ENCODE measurements around the gene CBLB. TPM values are rescaled to one million over a fixed set of nuclear protein-coding genes. Genes with fewer than 3 reads are reported as not detected.
A peak's percentile ranks its signal among the peaks of the same experiment; 100 is the strongest.

The CBLB gene
- total and polyA plus RNA-seq, 2 donors = 14.4 to 126 TPM

DNA sequence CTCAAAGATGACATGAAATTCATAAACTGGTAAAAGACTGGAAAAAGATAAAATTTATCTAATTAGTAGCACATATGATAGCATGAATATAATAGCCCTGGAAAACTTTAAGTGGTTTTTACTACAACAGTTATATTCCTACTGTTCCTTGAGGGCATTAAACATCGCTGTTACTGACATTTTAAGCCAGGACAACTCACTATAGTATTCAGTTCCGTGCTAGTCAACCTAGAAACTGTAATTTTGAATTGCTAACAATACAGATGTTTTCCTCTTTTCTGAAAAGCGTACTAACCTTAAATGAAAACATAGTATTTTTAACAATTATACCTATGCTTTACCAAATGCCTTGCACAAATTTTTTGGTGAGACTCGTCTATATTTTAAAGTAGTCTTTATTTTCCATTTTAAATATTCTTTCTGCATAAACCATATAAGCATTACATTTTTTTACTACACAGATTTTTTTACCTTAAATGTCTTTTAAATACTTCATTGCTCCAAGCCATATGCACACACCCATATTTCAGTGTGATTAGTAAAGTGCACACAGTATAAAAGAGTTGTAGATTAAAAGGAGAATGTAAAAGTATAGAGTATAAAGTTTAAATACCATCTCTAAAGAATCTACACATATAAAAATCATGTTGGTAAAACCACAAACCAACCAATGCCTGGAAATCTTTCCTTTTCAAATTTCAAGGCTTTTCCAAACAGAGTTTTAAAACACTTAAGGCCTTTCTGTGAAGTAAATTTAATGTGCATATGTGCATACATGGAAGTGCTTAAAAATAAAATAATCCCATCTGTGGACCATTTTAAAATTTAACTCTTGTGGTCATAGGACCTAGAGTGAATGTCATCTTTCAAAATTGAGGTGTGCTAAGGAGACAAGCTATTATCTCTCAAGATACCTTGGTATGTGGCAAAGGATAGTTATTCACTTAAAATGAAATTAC, 20.1 kb upstream of the CBLB start:
- Histone ChIP-seq H3K4me1 (ENCODE audit: insufficient read depth) (no peaks in the 10 kb centered on the region), H3K4me3 (ENCODE audit: low read depth, low read length) (no peak overlapping the region), H3K27ac (ENCODE audit: low read depth) (no peak overlapping the region), H3K36me3 (ENCODE audit: insufficient read depth) (no peaks in the 10 kb centered on the region)
- DNase-seq (ENCODE audit: extremely low spot score) = no peak
- 96% methylated on average over 4 of the region's 4 CpGs for WGBS

GRCh38 chr3:105885256-105885655, 16.4 kb upstream of the CBLB start:
- Histone ChIP-seq H3K36me3 (ENCODE audit: insufficient read depth) (no peaks in the 10 kb centered on the region), H3K4me1 (ENCODE audit: insufficient read depth) (no peaks in the 10 kb centered on the region), H3K4me3 (ENCODE audit: low read depth, low read length) (no peak overlapping the region), H3K27ac (ENCODE audit: low read depth) (no peak overlapping the region)
- no peak for DNase-seq (ENCODE audit: extremely low spot score)
- WGBS = 76% methylated on average over 2 of the region's 2 CpGs

GRCh38 chr3:105883798-105884377, 15.1 kb upstream of the CBLB start:
- no peak overlapping the region for H3K27ac ChIP-seq (ENCODE audit: low read depth)
- WGBS = 82% methylated on average over 1 of the region's 1 CpG
- H3K4me3 ChIP-seq (ENCODE audit: low read depth, low read length) = no peak overlapping the region
- no peak for DNase-seq (ENCODE audit: extremely low spot score)
- H3K4me1 ChIP-seq (ENCODE audit: insufficient read depth) = no peaks in the 10 kb centered on the region
- no peaks in the 10 kb centered on the region for H3K36me3 ChIP-seq (ENCODE audit: insufficient read depth)

GRCh38 chr3:105880681-105881290, 12.0 kb upstream of the CBLB start:
- no peak overlapping the region for H3K27ac ChIP-seq (ENCODE audit: low read depth)
- no peak overlapping the region for H3K4me3 ChIP-seq (ENCODE audit: low read depth, low read length)
- WGBS = 37% methylated on average over 4 of the region's 4 CpGs

GRCh38 chr3:105878061-105878460, 9.2 kb upstream of the CBLB start:
- Histone ChIP-seq H3K4me1 (ENCODE audit: insufficient read depth) (no peaks in the 10 kb centered on the region), H3K36me3 (ENCODE audit: insufficient read depth) (no peaks in the 10 kb centered on the region), H3K27ac (ENCODE audit: low read depth) (no peak overlapping the region), H3K4me3 (ENCODE audit: low read depth, low read length) (no peak overlapping the region)
- WGBS = 29% methylated on average over 1 of the region's 1 CpG
- no peak for DNase-seq (ENCODE audit: extremely low spot score)

More at GRCh38 chr3:105880681-105881290, 12.0 kb upstream of the CBLB start:
- Histone ChIP-seq H3K36me3 (ENCODE audit: insufficient read depth) (no peaks in the 10 kb centered on the region), H3K4me1 (ENCODE audit: insufficient read depth) (no peaks in the 10 kb centered on the region)
- DNase-seq (ENCODE audit: extremely low spot score) = no peak

- WGBS = 60% methylated on average over 1 of the region's 1 CpG
These were observed 8.6 kb upstream of the CBLB start for GRCh38 chr3:105877336-105877910.

GRCh38 chr3:105876780-105877327, 8.0 kb upstream of the CBLB start:
- no peak for DNase-seq (ENCODE audit: extremely low spot score)
- no peaks in the 10 kb centered on the region for H3K4me1 ChIP-seq (ENCODE audit: insufficient read depth)
- no peaks in the 10 kb centered on the region for H3K36me3 ChIP-seq (ENCODE audit: insufficient read depth)
- 76% methylated on average over 2 of the region's 2 CpGs for WGBS
- no peak overlapping the region for H3K4me3 ChIP-seq (ENCODE audit: low read depth, low read length)
- H3K27ac ChIP-seq (ENCODE audit: low read depth) = no peak overlapping the region

More at GRCh38 chr3:105877336-105877910, 8.6 kb upstream of the CBLB start:
- Histone ChIP-seq H3K36me3 (ENCODE audit: insufficient read depth) (no peaks in the 10 kb centered on the region), H3K27ac (ENCODE audit: low read depth) (peak overlapping the region; percentile 23), H3K4me1 (ENCODE audit: insufficient read depth) (no peaks in the 10 kb centered on the region), H3K4me3 (ENCODE audit: low read depth, low read length) (no peak overlapping the region)
- DNase-seq (ENCODE audit: extremely low spot score) = no peak

GRCh38 chr3:105869861-105870755, 1.3 kb upstream of the CBLB start:
- no peak for DNase-seq (ENCODE audit: extremely low spot score)
- Histone ChIP-seq H3K27ac (ENCODE audit: low read depth) (peak overlapping the region; percentile 89), H3K36me3 (ENCODE audit: insufficient read depth) (peaks cover 5% of the 10 kb centered on the region), H3K4me1 (ENCODE audit: insufficient read depth) (no peaks in the 10 kb centered on the region), H3K4me3 (ENCODE audit: low read depth, low read length) (peak overlapping the region; percentile 70)
- WGBS = 48% methylated on average over 6 of the region's 6 CpGs

GRCh38 chr3:105869531-105869833, 670 bp upstream of the CBLB start:
- WGBS = under 1% methylated on average over 3 of the region's 3 CpGs
- H3K36me3 ChIP-seq (ENCODE audit: insufficient read depth) = peaks cover 5% of the 10 kb centered on the region
- H3K4me1 ChIP-seq (ENCODE audit: insufficient read depth) = no peaks in the 10 kb centered on the region
- H3K27ac ChIP-seq (ENCODE audit: low read depth) = peak overlapping the region; percentile 89
- DNase-seq (ENCODE audit: extremely low spot score) = no peak
- H3K4me3 ChIP-seq (ENCODE audit: low read depth, low read length) = peak overlapping the region; percentile 70

- under 1% methylated on average over 28 of the region's 28 CpGs for WGBS
- Histone ChIP-seq H3K27ac (ENCODE audit: low read depth) (peak overlapping the region; percentile 96), H3K36me3 (ENCODE audit: insufficient read depth) (peaks cover 5% of the 10 kb centered on the region), H3K4me3 (ENCODE audit: low read depth, low read length) (peak overlapping the region; percentile 70), H3K4me1 (ENCODE audit: insufficient read depth) (no peaks in the 10 kb centered on the region)
- DNase-seq (ENCODE audit: extremely low spot score) = no peak
These were observed 426 bp downstream of the CBLB start for GRCh38 chr3:105868431-105868741.

DNA sequence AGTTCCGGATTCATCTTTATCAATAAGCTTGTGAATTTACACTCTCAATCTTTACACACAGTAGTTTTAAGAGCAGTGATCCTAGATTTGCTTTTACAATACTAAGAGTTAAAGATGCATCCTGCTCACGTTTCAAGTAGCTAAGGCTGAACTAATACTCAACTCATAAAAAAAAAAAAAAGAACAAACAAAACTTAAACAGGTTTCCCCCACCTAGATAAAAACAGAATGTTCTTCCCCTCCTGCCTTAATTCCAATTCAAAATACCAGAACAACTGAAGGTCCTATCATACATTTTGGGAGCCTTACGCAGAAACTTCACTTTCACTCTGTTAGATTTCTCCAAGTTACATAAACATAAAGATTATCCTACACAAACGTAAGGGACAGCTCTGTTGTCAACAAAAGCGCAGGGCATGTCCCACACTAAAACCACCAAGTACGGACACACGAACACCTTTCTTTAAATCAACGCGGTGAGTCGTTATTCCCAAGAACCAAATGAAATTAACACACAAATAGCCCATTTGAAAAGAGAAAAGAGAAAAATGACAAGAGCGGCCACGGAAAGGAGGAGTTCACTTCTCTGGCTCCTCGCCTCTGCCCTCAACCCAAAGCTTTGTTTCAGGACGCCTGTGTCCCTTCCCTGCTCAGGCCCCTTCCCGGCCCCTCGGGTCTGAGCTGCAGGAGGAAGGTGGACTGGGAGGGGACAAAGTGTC, 941 bp downstream of the CBLB start:
- Histone ChIP-seq H3K27ac (ENCODE audit: low read depth) (peak overlapping the region; percentile 96), H3K4me3 (ENCODE audit: low read depth, low read length) (peak overlapping the region; percentile 70), H3K36me3 (ENCODE audit: insufficient read depth) (peaks cover 5% of the 10 kb centered on the region), H3K4me1 (ENCODE audit: insufficient read depth) (no peaks in the 10 kb centered on the region)
- WGBS = under 1% methylated on average over 16 of the region's 16 CpGs
- no peak for DNase-seq (ENCODE audit: extremely low spot score)
